ENCODE measurements around the gene HARS1. TPM values are rescaled to one million over a fixed set of nuclear protein-coding genes. Genes with fewer than 3 reads are reported as not detected.
A peak's percentile ranks its signal among the peaks of the same experiment; 100 is the strongest.

HARS1 gene
- total RNA-seq: 78.2 and 84.0 TPM in 2 replicates

GRCh38 chr5:140690941-140691924 is at the start of gene HARS1, which contains the start of gene HARS2:
TSS of gene HARS1 (minus strand) at chr5:140691370. CDS start at chr5:140691304, 66 bp downstream.
TSS of gene HARS2 (plus strand) at chr5:140691455. CDS start at chr5:140691649, 194 bp downstream.
- no peak for TF ChIP-seq CTCF (IDR thresholded peaks at IDR 0.05)
- Mint-ChIP-seq H3K36me3 (ENCODE audit: low read depth) (peaks cover 57% of the 10 kb centered on the region), H3K4me1 (peaks cover 31% of the 10 kb centered on the region), H3K4me3 (peak within 1 kb of the TSS; percentile 100), H3K27ac (peak within 1 kb of the TSS; percentile 97), H3K27me3 (no peaks in the 10 kb centered on the region), H3K9me3 (no peaks in the 10 kb centered on the region)
- intact Hi-C loops (cut with micrococcal nuclease): loop anchor here (1.0 kb wide), 7 partner anchors 9 to 290 kb away; partner anchors contain the start of genes ANKHD1, APBB3, IK and NDUFA2
- DNase-seq (peak; percentile 70), ATAC-seq (ENCODE audit: low read depth) (peak; percentile 95)
- ChIA-PET POLR2A (interaction anchor here (0.6 to 3.0 kb wide), 15 partner anchors 9 to 290 kb away, joined by 3 to 32 read pairs (median 6); partner anchors contain the start of genes ANKHD1, EIF4EBP3, IK and NDUFA2), CTCF (interaction anchor here (1.0 to 1.2 kb wide), 2 partner anchors 9 to 43 kb away, joined by 3 to 5 read pairs; partner anchors contain the start of genes IK, NDUFA2 and ZMAT2)

GRCh38 chr5:140737486-140737885 is 46.3 kb upstream of the HARS1 start:
- DNase-seq (no peak), ATAC-seq (ENCODE audit: low read depth) (no peak)
- no peaks in the 10 kb centered on the region for H3K36me3 Mint-ChIP-seq (ENCODE audit: low read depth)
- intact Hi-C loops (cut with micrococcal nuclease): no loop called here
- no peak overlapping the region for H3K27ac Mint-ChIP-seq
- peaks cover 35% of the 10 kb centered on the region for H3K27me3 Mint-ChIP-seq
- CTCF ChIA-PET: no interaction called here
- POLR2A ChIA-PET: no interaction called here
- TF ChIP-seq CTCF (IDR thresholded peaks at IDR 0.05): no peak
- H3K4me3 Mint-ChIP-seq: no peak overlapping the region
- H3K9me3 Mint-ChIP-seq: peaks cover 19% of the 10 kb centered on the region
- no peaks in the 10 kb centered on the region for H3K4me1 Mint-ChIP-seq

GRCh38 chr5:140734354-140734753 is 43.2 kb upstream of the HARS1 start:
- TF ChIP-seq CTCF (IDR thresholded peaks at IDR 0.05): no peak
- ChIA-PET CTCF (interaction anchor here (1.4 kb wide), 1 partner anchor 494 kb away, joined by 3 read pairs; no protein-coding TSS in a partner anchor), POLR2A (no interaction called here)
- peaks cover 7% of the 10 kb centered on the region for H3K9me3 Mint-ChIP-seq
- peaks cover 32% of the 10 kb centered on the region for H3K27me3 Mint-ChIP-seq
- H3K27ac Mint-ChIP-seq: no peak overlapping the region
- H3K4me1 Mint-ChIP-seq: no peaks in the 10 kb centered on the region
- DNase-seq: no peak
- no peak overlapping the region for H3K4me3 Mint-ChIP-seq
- ATAC-seq (ENCODE audit: low read depth): no peak
- no peaks in the 10 kb centered on the region for H3K36me3 Mint-ChIP-seq (ENCODE audit: low read depth)
- intact Hi-C loops (cut with micrococcal nuclease): no loop called here

- intact Hi-C loops (cut with micrococcal nuclease): no loop called here
- H3K27ac Mint-ChIP-seq: no peak overlapping the region
- no peaks in the 10 kb centered on the region for H3K36me3 Mint-ChIP-seq (ENCODE audit: low read depth)
- ATAC-seq (ENCODE audit: low read depth): no peak
- no peaks in the 10 kb centered on the region for H3K4me1 Mint-ChIP-seq
- POLR2A ChIA-PET: no interaction called here
- no peak for TF ChIP-seq CTCF (IDR thresholded peaks at IDR 0.05)
- H3K27me3 Mint-ChIP-seq: peaks cover 37% of the 10 kb centered on the region
- CTCF ChIA-PET: no interaction called here
- H3K9me3 Mint-ChIP-seq: peaks cover 7% of the 10 kb centered on the region
- DNase-seq: no peak
- no peak overlapping the region for H3K4me3 Mint-ChIP-seq
These were observed 41.9 kb upstream of the HARS1 start for GRCh38 chr5:140733098-140733497.
